HG02759 (cell line): ENCODE data around the gene NOL4L.

Source experiments
- ATAC-seq: cut with Tn5 transposase; IDR thresholded peaks from one replicate; pipeline ENCODE4 v1.9.1; 2021; ENCODE audit warnings: mild to moderate bottlenecking, moderate library complexity; ENCODE audit not compliant: unreplicated experiment

NOL4L gene

DNA sequence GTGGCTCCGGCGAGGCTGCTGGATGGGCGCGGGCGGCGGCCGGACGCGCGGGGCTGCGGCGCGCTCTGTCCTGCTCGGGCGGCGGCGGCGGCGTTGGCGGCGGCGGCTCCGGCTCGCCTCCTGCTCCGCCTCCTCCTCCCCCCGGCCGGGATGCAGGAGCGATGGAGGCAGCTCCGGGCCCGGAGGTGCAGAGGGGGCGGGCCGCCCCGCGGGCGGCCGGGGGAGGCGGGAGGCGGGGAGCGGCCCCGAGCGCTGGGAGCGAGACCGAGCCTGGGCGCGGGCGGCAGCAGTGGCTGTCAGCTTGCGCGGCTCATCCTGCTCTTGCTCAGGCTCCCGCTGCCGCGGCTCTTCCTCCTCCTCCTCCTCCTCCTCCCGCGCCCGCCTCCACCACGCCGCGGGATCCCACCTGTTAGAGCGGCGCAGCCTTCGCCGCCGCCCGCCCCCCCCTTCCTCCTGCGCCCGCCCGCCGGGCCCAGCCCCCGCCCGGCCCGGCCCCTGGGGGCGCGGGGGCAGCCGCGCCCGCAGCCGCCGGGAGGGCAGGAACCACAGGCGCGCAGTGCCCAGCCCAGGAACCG, at the start of gene NOL4L:
NOL4L (minus strand) TSS at position 323 of the 575 bp plus-strand sequence. CDS start 443 bp downstream, outside the sequence.
- ATAC-seq: peak; percentile 30

GRCh38 chr20:32634041-32634805, 49.1 kb upstream of the NOL4L start:
- no peak for ATAC-seq

- no peak for ATAC-seq
Measured at GRCh38 chr20:32632461-32633354, 47.6 kb upstream of the NOL4L start.

DNA sequence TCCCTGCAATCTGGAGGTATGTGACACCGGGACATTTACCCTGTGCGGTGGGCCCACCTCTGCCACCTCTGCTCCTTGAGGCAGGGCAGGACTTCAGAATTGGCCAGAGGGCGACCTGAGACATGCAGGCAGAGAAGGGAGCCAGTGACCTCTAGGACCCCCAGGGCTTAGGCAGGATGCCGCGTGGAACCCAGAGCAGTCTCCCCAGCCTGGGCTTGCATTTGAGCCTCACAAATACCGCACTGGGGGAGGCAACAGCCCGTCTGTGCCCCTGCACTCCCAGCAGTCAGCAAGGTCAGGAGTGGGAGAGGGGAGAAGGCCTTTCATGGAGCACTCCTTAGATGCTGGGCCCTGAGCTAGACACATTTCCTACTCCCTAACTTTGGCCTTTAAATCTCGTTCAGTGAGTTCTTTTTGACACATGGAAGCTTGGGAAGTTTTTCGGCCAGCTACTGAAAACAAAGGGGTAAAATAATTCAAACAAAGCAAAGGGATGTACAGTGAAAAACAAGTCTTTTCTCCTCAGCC, 46.9 kb upstream of the NOL4L start:
- no peak for ATAC-seq

- no peak for ATAC-seq
Measured at GRCh38 chr20:32629813-32630212, 44.7 kb upstream of the NOL4L start.

DNA sequence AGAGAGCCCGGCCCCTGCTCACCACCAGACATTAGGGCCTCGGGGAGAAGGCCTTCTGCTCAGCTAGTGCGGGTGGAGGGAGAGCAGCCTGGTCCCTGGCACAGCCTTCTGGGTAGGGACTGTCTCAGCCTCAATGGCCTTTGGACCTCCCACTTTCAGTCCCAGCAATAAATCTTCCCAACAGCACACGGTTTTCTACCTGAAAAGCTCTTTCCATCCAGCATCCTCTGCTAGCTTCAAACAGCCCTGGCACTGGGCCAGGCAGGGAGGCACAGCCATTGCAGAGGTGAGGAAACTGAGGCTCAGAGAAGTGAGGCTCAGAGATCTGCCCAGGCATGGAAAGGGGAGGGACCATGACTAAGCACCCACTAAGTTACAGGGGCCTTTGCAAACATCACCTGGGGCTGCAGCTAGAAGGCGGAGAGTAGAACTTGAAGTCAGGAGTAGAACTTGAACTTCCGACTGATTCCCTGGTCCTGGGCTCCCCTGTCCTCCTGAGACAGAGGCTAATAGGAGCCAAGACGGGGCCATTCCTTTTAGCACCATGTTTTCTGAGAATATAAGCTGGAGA, 43.9 kb upstream of the NOL4L start:
- no peak for ATAC-seq

GRCh38 chr20:32626859-32627636, 41.9 kb upstream of the NOL4L start:
- peak; percentile 38 for ATAC-seq

GRCh38 chr20:32626407-32626806, 41.3 kb upstream of the NOL4L start:
- ATAC-seq: no peak

GRCh38 chr20:32625996-32626395, 40.9 kb upstream of the NOL4L start:
- ATAC-seq: no peak

GRCh38 chr20:32624687-32625345, 39.7 kb upstream of the NOL4L start:
- ATAC-seq: no peak

DNA sequence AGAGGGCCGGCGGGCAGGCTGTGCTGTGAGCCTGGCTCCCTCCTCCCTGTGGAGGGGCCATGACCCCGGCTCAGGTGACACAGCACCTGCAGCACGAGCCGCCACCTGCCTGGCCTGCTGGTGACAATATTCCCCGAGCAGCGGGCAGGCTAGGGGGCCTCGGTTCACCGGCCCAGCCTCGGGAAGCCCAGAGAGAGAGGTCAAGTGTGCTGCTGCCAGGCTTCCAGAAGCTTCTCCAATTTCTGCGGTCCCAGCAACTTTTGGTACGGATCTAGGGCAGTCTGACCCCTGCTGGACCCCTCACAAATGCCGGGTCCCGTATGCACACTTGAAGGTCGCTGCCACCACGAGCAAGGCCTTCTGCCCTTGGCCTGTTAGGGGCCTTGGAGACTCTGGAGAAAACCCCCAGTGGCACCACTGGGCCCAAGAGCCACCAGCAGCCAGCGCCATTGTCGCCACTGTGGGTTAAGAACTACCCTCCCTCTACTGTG, 38.6 kb upstream of the NOL4L start:
- no peak for ATAC-seq

DNA sequence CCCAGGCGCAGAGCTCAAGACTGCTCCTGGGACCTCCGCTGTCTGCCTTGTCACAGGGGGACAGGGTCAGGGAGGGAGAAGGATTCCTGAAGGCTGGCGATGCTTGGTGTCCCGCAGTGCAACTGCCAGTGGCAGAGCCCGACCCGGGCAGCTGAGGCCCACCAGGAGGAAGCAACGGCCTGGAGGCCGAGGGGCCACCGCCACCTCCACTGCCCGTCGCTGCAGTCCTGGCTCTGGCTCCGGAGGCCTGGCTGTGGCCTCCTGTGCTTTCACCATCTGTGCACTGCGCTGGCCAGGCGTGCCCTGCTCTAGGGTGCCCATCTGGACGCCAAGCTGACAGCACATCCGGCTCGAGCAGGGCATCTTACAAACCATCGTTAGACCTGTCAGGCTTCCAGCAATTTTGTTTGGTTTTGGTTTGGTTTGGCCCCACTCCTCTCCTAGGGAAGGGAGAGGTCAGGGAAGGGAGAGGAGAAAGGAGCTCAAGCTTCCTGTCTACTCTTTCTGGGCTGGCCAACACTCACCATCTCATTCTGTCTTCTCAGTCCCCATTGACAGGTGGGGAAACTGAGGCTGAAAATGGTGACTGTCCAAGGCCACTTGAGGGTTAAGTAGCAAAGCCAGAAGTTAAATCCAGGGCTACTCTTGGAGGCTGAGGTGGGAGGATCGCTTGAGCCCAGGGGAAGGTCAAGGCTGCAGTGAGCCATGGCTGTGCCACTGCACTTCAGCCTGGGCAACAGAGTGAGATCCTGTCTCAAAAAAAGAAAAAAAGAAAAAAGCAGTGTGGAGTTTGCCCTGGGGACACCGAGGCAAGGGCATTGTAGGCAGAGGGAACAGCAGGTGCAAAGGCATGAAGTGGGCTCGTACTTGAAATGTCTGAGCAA, 37.7 kb upstream of the NOL4L start:
- ATAC-seq: no peak

GRCh38 chr20:32621891-32622584, 36.9 kb upstream of the NOL4L start:
- ATAC-seq: no peak

GRCh38 chr20:32621071-32621890, 36.1 kb upstream of the NOL4L start:
- no peak for ATAC-seq

DNA sequence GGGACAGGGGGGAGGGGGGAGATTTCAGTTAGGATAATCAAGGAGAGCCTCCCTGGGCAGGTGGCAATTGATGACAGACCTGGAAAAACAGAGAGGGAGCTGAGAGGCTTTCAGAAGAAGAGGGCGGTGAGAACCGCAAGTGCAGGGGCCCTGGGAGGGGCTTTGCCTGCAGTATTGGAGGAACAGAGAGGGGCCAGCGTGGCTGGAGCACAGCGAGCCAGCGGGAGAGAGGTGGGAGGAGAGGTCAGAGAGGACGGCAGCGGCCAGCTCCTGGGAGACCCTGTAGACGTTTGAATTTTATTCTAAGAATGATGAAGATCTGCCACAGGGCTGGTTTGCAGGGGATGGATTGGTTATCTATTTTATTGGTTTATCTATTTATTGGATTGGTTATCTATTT, 34.5 kb upstream of the NOL4L start:
- ATAC-seq: no peak

DNA sequence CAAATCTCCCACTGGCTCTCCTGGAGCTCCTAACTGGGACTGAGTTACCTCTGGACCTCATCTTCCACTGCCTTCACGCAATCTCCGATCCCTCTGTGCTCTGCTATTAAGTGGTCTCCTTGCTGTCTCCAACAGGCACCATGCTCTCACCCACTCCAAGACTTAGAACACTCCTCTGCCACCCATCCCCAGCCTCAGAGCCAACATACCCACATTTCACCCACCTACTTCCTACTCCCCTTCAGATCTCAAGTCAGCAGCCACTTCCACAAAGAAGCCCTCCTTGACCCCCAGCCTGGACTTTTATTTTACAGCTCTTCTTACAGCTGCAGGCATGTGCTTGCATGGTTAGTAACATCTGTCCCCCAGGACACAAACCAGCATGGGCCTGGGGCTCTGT, 29.6 kb upstream of the NOL4L start:
- ATAC-seq: no peak

DNA sequence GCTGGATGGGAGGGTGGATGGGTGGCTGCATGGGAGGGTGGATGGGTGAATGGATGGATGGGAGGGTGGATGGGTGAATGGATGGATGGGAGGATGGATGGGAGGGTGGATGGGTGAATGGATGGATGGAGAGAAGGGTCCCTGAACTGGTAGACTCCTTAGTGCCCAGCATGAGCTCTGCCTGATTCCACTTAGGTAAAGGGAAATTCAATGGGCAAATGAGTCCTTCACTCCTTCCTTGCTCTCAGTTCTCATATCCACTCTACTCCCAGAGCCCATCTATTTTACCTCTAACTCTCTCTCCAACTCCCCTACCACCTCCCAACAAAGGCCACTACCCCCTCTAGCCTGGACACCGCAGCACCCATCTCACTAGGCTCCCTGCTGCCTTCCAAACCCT, 29.2 kb upstream of the NOL4L start:
- ATAC-seq: no peak
